OCI-LY7 (cell line): ENCODE results near the gene CRIP3. TPM values are rescaled to one million over a fixed set of nuclear protein-coding genes. Genes with fewer than 3 reads are reported as not detected.

Source experiments
- BruUV-seq: library from RNA; stranded (reverse); fragments of 400-500 nt; replicated peaks from 2 replicates; lab custom pipeline; 2021; lab: Mats Ljungman, UMichigan
- CTCF ChIA-PET: fragments of 300-600 bp; sonication (Branson Sonifier 250); formaldehyde crosslinking; loops from one replicate; lab custom pipeline; 2022; ENCODE audit warnings: antibody characterized with exemption; ENCODE audit not compliant: unreplicated experiment; lab: Charles Lee
- POLR2A ChIA-PET: fragments of 300-600 bp; sonication (Branson Sonifier 250); formaldehyde crosslinking; loops from one replicate; lab custom pipeline; 2022; ENCODE audit warnings: antibody characterized with exemption; lab: Charles Lee
- DNase-seq: peaks from one replicate; pipeline ENCODE4 v3.0.0-alpha.2; 2015; ENCODE audit warnings: low spot score
- H2AFZ ChIP-seq: fragments of 200-600 bp; sonication (generic), shearing (Covaris generic); 2 replicates; pipeline ENCODE4 v1.6.1; 2014; ENCODE audit warnings: mild to moderate bottlenecking, antibody characterized with exemption, low read length, moderate library complexity
- H3K27ac ChIP-seq: fragments of 200-600 bp; sonication (generic); 2 replicates; pipeline ENCODE4 v1.5.1; 2014; ENCODE audit warnings: mixed run types, low read depth, mild to moderate bottlenecking, moderate library complexity, low read length, inconsistent platforms; ENCODE audit not compliant: poor library complexity, severe bottlenecking
- H3K36me3 ChIP-seq: fragments of 200-600 bp; sonication (generic); 2 replicates; pipeline ENCODE4 v1.6.1; 2014; ENCODE audit warnings: mild to moderate bottlenecking, antibody characterized with exemption, low read length, moderate library complexity, mixed read lengths; ENCODE audit not compliant: insufficient read depth
- H3K4me1 ChIP-seq: fragments of 200-600 bp; sonication (generic); 2 replicates; pipeline ENCODE4 v1.5.1; 2014; ENCODE audit warnings: mild to moderate bottlenecking, low read length; ENCODE audit not compliant: insufficient read depth, poor library complexity, severe bottlenecking
- H3K4me2 ChIP-seq: fragments of 200-600 bp; sonication (generic); 2 replicates; pipeline ENCODE4 v1.6.1; 2014; ENCODE audit warnings: mild to moderate bottlenecking, low read length
- H3K4me3 ChIP-seq: fragments of 200-600 bp; sonication (generic); 2 replicates; pipeline ENCODE4 v1.5.1; 2014; ENCODE audit warnings: mild to moderate bottlenecking, low read depth, low read length; ENCODE audit not compliant: poor library complexity, severe bottlenecking
- H3K79me2 ChIP-seq: fragments of 200-600 bp; sonication (generic); 2 replicates; pipeline ENCODE4 v1.6.1; 2016; ENCODE audit warnings: low read depth, mild to moderate bottlenecking, low read length, moderate library complexity, mixed read lengths; ENCODE audit not compliant: insufficient read depth
- H3K9me2 ChIP-seq: fragments of 200-600 bp; sonication (generic); 2 replicates; pipeline ENCODE4 v1.6.1; 2016; ENCODE audit warnings: mild to moderate bottlenecking, low read length, mixed read lengths; ENCODE audit not compliant: insufficient read depth
- H3K9me3 ChIP-seq: fragments of 200-600 bp; sonication (generic); 2 replicates; pipeline ENCODE4 v1.6.1; 2014; ENCODE audit warnings: mild to moderate bottlenecking, mixed run types, low read length, mixed read lengths
- H4K20me1 ChIP-seq: fragments of 200-600 bp; sonication (generic); 2 replicates; pipeline ENCODE4 v1.6.1; 2014; ENCODE audit warnings: mild to moderate bottlenecking, antibody characterized with exemption, low read length, moderate library complexity, mixed read lengths; ENCODE audit not compliant: insufficient read depth
- CTCF ChIP-seq: fragments of 200-600 bp; sonication (generic); conservative IDR thresholded peaks from 2 replicates; pipeline ENCODE4 v1.5.1; 2014; ENCODE audit warnings: mild to moderate bottlenecking, antibody characterized with exemption, low read length, moderate library complexity, mixed read lengths
- EZH2phosphoT487 ChIP-seq: fragments of 200-600 bp; sonication (generic); IDR thresholded peaks from 2 replicates; pipeline ENCODE4 v1.6.1; 2018; ENCODE audit warnings: low read depth, borderline replicate concordance, mild to moderate bottlenecking, mixed run types, antibody characterized with exemption, low read length, moderate library complexity, mixed read lengths
- intact Hi-C: fragments of 100-400 bp; cut with micrococcal nuclease; formaldehyde crosslinking; loops from one replicate; pipeline ENCODE4 v1.10.0; 2022; ENCODE audit not compliant: unreplicated experiment
- total RNA-seq, 2 experiments: library from RNA; depleted of rRNA in 1 of 2; stranded (reverse); fragments of >200 nt in 1 of 2; shearing (Covaris generic) in 1 of 2; gene quantifications; 2 replicates each; pipeline ENCODE4 v1.2.3, GENCODE V29; 2014 to 2022

Gene CRIP3
- total RNA-seq, 2 experiments from 2014 or later, result 1.7 to 2.9 TPM

GRCh38 chr6:43264599-43265145, 44.0 kb downstream of the CRIP3 start:
- H2AFZ ChIP-seq, result no peak overlapping the region
- H3K79me2 ChIP-seq, result no peaks in the 10 kb centered on the region
- no peak for TF ChIP-seq CTCF
- TF ChIP-seq EZH2phosphoT487, result no peak
- ChIA-PET POLR2A (no interaction called here), CTCF (no interaction called here)
- intact Hi-C loops, result no loop called here
- no peak overlapping the region for H3K4me3 ChIP-seq
- no peaks in the 10 kb centered on the region for H3K9me2 ChIP-seq
- BruUV-seq, result no TSS peak
- peaks cover 8% of the 10 kb centered on the region for H3K4me1 ChIP-seq
- H3K36me3 ChIP-seq, result no peaks in the 10 kb centered on the region
- DNase-seq, result no peak
- no peaks in the 10 kb centered on the region for H4K20me1 ChIP-seq
- H3K9me3 ChIP-seq, result no peaks in the 10 kb centered on the region
- no peak overlapping the region for H3K27ac ChIP-seq
- H3K4me2 ChIP-seq, result no peak overlapping the region

- ChIA-PET POLR2A (no interaction called here), CTCF (no interaction called here)
- TF ChIP-seq CTCF (peak; percentile 94), EZH2phosphoT487 (no peak)
- intact Hi-C loops, result loop anchor here (1.0 kb wide), 2 partner anchors 134 to 243 kb away; no protein-coding TSS in a partner anchor
- DNase-seq, result peak; percentile 83
- Histone ChIP-seq H3K27ac (no peak overlapping the region), H3K9me2 (no peaks in the 10 kb centered on the region), H3K36me3 (no peaks in the 10 kb centered on the region), H3K4me2 (no peak overlapping the region), H2AFZ (no peak overlapping the region), H3K79me2 (no peaks in the 10 kb centered on the region), H4K20me1 (no peaks in the 10 kb centered on the region), H3K4me3 (no peak overlapping the region), H3K4me1 (no peaks in the 10 kb centered on the region), H3K9me3 (no peaks in the 10 kb centered on the region)
- BruUV-seq, result no TSS peak
Measured at GRCh38 chr6:43263314-43264178, 45.1 kb downstream of the CRIP3 start.
